A673 (cell line): Measurements from ENCODE around the gene BPIFB2. TPM values are rescaled to one million over a fixed set of nuclear protein-coding genes. Genes with fewer than 3 reads are reported as not detected.
"Not testable (repeated sequence)": the region's sequence is repeated elsewhere in the genome, so short reads cannot be mapped to it uniquely, and the experiment has no call there.

Source experiments
- BruUV-seq: library from RNA; stranded (reverse); fragments of 400-500 nt; replicated peaks from 2 replicates; lab custom pipeline; 2021; lab: Mats Ljungman, UMichigan
- CTCF ChIA-PET: fragments of 300-600 bp; sonication (Branson Sonifier 250); formaldehyde crosslinking; loops from one replicate; lab custom pipeline; 2022; ENCODE audit warnings: antibody characterized with exemption; lab: Charles Lee
- POLR2A ChIA-PET: fragments of 300-600 bp; sonication (Branson Sonifier 250); formaldehyde crosslinking; loops from one replicate; lab custom pipeline; 2022; ENCODE audit warnings: antibody characterized with exemption; ENCODE audit not compliant: low non-redundant PET; lab: Charles Lee
- DNase-seq: peaks from one replicate; pipeline ENCODE4 v3.0.0-alpha.2; 2015; ENCODE audit warnings: low spot score
- H3K27ac ChIP-seq: fragments of 200-600 bp; sonication (generic); 2 replicates; pipeline ENCODE4 v1.5.1; 2016; ENCODE audit warnings: mixed run types, low read depth, mild to moderate bottlenecking, mixed read lengths, antibody characterized with exemption, low read length; ENCODE audit not compliant: poor library complexity, severe bottlenecking
- H3K27me3 ChIP-seq: fragments of 200-600 bp; sonication (generic); replicated peaks from 2 replicates; pipeline ENCODE4 v1.6.1; 2017; ENCODE audit warnings: mixed run types, low read depth, mild to moderate bottlenecking, mixed read lengths, antibody characterized with exemption, low read length; ENCODE audit not compliant: insufficient read depth, poor library complexity
- H3K36me3 ChIP-seq: fragments of 200-600 bp; sonication (generic); 2 replicates; pipeline ENCODE4 v1.6.1; 2016; ENCODE audit warnings: mixed run types, mild to moderate bottlenecking, mixed read lengths, antibody characterized with exemption, low read length; ENCODE audit not compliant: insufficient read depth, poor library complexity, severe bottlenecking
- H3K4me1 ChIP-seq: fragments of 200-600 bp; sonication (generic); 2 replicates; pipeline ENCODE4 v1.6.1; 2017; ENCODE audit warnings: mixed run types, mild to moderate bottlenecking, mixed read lengths, antibody characterized with exemption, low read length; ENCODE audit not compliant: insufficient read depth, poor library complexity, severe bottlenecking
- H3K4me3 ChIP-seq: fragments of 200-600 bp; sonication (generic); 2 replicates; pipeline ENCODE4 v1.5.1; 2016; ENCODE audit warnings: low read depth, mixed run types, mild to moderate bottlenecking, mixed read lengths, low read length; ENCODE audit not compliant: poor library complexity, severe bottlenecking
- H3K9me3 ChIP-seq: fragments of 200-600 bp; sonication (generic); 2 replicates; pipeline ENCODE4 v1.6.1; 2016; ENCODE audit warnings: mixed run types, low read depth, mild to moderate bottlenecking, mixed read lengths, antibody characterized with exemption, low read length; ENCODE audit not compliant: poor library complexity, severe bottlenecking
- EZH2 ChIP-seq: fragments of 200-600 bp; sonication (generic); IDR thresholded peaks from 2 replicates; pipeline ENCODE4 v1.6.1; 2017; ENCODE audit warnings: borderline replicate concordance, low read depth, mild to moderate bottlenecking, mixed read lengths, antibody characterized with exemption, low read length; ENCODE audit not compliant: poor library complexity, severe bottlenecking
- intact Hi-C: fragments of 100-400 bp; cut with micrococcal nuclease; formaldehyde crosslinking; loops from one replicate; pipeline ENCODE4 v1.10.0; 2022; ENCODE audit not compliant: unreplicated experiment
- total RNA-seq: library from RNA; stranded (reverse); gene quantifications from 2 replicates; pipeline ENCODE4 v1.2.3, GENCODE V29; 2021
- TF ChIP-seq, protein P1 (sequence below): fragments of 300-800, 200-600 bp; sonication (generic); conservative IDR thresholded peaks from 2 replicates; pipeline ENCODE4 v1.5.1; 2017; ENCODE audit warnings: low read depth, mild to moderate bottlenecking, antibody characterized with exemption, low read length, moderate library complexity, mixed read lengths

The BPIFB2 gene
- total RNA-seq, 1 experiment from 2014 or later: not detected

DNA sequence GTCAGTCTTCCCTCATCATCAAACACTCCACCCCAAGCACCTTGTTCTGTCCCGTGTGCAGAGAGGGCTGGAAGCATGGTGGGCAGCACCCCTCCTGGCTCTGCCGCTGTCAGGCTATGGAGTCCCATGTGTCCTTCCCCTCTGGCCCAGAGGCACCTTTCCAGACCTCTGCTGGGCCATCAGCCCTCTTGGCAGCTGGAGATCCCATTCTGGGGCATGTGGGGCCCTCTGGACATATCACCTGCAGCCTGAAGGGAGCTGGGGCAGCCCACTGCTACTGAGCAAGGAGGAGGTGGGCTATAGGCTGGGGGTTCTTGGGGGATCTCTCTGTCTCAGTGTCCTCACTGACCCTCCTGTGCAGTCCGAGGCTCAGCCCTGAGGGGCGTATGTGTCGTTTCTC is 45.5 kb upstream of the BPIFB2 start:
- Histone ChIP-seq H3K4me3 (no peak overlapping the region), H3K27me3 (no peaks in the 10 kb centered on the region), H3K4me1 (no peaks in the 10 kb centered on the region), H3K27ac (no peak overlapping the region), H3K9me3 (peaks cover under 1% of the 10 kb centered on the region), H3K36me3 (no peaks in the 10 kb centered on the region)
- ChIA-PET CTCF (no interaction called here), POLR2A (no interaction called here)
- no peak for TF ChIP-seq EZH2
- TF ChIP-seq, protein P1, sequence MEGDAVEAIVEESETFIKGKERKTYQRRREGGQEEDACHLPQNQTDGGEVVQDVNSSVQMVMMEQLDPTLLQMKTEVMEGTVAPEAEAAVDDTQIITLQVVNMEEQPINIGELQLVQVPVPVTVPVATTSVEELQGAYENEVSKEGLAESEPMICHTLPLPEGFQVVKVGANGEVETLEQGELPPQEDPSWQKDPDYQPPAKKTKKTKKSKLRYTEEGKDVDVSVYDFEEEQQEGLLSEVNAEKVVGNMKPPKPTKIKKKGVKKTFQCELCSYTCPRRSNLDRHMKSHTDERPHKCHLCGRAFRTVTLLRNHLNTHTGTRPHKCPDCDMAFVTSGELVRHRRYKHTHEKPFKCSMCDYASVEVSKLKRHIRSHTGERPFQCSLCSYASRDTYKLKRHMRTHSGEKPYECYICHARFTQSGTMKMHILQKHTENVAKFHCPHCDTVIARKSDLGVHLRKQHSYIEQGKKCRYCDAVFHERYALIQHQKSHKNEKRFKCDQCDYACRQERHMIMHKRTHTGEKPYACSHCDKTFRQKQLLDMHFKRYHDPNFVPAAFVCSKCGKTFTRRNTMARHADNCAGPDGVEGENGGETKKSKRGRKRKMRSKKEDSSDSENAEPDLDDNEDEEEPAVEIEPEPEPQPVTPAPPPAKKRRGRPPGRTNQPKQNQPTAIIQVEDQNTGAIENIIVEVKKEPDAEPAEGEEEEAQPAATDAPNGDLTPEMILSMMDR: no peak
- no peak for DNase-seq
- intact Hi-C loops: no loop called here
- BruUV-seq: no TSS peak

DNA sequence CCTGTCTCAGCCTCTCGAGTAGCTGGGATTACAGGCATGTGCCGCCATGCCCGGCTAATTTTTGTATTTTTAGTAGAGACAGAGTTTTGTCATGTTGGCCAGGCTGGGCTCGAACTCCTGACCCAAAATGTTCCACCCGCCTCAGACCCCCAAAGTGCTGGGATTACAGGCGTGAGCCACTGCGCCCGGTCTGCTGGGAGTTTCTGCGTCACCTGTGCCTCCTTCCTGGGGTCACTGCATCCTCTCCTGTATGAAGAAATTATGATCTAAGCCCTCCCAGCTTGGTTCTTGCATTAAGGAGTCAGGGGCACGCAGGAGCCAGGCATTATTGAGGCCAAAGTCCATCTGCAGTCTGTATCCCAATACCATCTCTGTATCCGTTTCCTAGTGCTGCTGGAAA is 44.9 kb upstream of the BPIFB2 start:
- intact Hi-C loops, H3K9me3 ChIP-seq, H3K4me1 ChIP-seq, BruUV-seq, POLR2A ChIA-PET, H3K36me3 ChIP-seq, H3K27me3 ChIP-seq, DNase-seq, H3K27ac ChIP-seq, H3K4me3 ChIP-seq, CTCF ChIA-PET: not testable (repeated sequence)

DNA sequence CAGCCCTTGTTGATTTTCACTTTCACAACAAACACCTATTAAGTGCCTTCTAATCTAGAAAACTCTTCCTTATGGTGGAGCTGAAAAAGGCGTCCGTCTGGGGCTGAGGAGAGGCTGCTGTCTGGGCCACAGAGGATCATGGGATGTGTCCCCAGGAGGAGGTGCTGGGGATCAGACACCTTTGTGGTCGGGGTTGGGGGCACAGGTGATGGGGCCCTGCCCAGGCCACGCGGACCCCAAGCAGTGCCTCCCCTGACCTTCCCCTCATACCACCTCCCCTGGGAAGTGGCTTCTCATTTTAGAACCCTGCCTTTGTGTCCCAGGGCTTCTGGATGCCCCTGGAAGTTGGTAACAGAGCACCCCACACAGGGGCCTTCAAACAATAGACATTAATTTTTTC is 44.3 kb upstream of the BPIFB2 start:
- intact Hi-C loops: no loop called here
- H3K4me3 ChIP-seq: no peak overlapping the region
- ChIA-PET CTCF (no interaction called here), POLR2A (no interaction called here)
- no peak for TF ChIP-seq EZH2
- TF ChIP-seq, protein P1: no peak
- no TSS peak for BruUV-seq
- H3K27ac ChIP-seq: no peak overlapping the region
- no peak for DNase-seq
- H3K27me3 ChIP-seq: no peaks in the 10 kb centered on the region
- H3K4me1 ChIP-seq: no peaks in the 10 kb centered on the region
- no peaks in the 10 kb centered on the region for H3K36me3 ChIP-seq
- H3K9me3 ChIP-seq: no peaks in the 10 kb centered on the region

DNA sequence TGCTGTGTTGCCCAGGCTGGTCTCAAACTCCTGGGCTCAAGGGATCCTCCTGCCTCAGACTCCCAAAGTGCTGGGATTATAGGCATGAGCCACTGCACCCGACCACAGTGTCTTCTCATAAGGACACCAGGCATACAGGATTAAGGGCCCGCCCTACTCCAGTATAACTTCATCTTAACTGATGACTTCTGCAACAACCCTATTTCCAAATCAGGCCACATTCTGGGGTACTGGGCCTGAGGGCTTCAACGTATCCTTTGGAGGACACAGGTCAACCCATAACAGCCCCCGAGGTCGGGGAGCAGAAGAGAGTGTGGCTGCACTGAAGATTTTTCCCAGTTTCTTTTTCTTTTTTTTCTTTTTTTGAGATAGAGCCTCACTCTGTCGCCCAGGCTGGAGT is 42.9 kb upstream of the BPIFB2 start:
- Histone ChIP-seq H3K9me3 (no peaks in the 10 kb centered on the region), H3K4me3 (no peak overlapping the region), H3K4me1 (no peaks in the 10 kb centered on the region), H3K27me3 (no peaks in the 10 kb centered on the region), H3K27ac (no peak overlapping the region), H3K36me3 (no peaks in the 10 kb centered on the region)
- intact Hi-C loops: no loop called here
- no TSS peak for BruUV-seq
- no peak for DNase-seq
- no peak for TF ChIP-seq EZH2
- TF ChIP-seq, protein P1: no peak
- ChIA-PET CTCF (no interaction called here), POLR2A (no interaction called here)
